ENCODE measurements around the gene CIZ1.

CIZ1 gene

GRCh38 chr9:128222026-128222425, 30.7 kb upstream of the CIZ1 start:
- Histone ChIP-seq H3K4me1 (ENCODE audit: control insufficient read depth, low read depth, low read length) (peaks cover 4% of the 10 kb centered on the region), H2BK15ac (replicated peaks; ENCODE audit: low read depth) (no peak overlapping the region), H2AK5ac (ENCODE audit: low read length) (no peak overlapping the region), H3K9ac (ENCODE audit: low read length) (no peak overlapping the region), H2BK5ac (ENCODE audit: low read length) (no peak overlapping the region), H3K27me3 (ENCODE audit: insufficient read depth, low read length, poor library complexity) (no peaks in the 10 kb centered on the region), H3K18ac (ENCODE audit: low read length) (no peak overlapping the region), H3K79me2 (ENCODE audit: control insufficient read depth, insufficient read depth, low read length) (no peaks in the 10 kb centered on the region), H3K79me1 (ENCODE audit: low read length) (no peaks in the 10 kb centered on the region), H3K4ac (ENCODE audit: low read depth, low read length) (no peak overlapping the region), H4K5ac (ENCODE audit: low read length) (no peak overlapping the region), H3K23ac (ENCODE audit: low read length) (no peak overlapping the region), H3K4me3 (ENCODE audit: low read length) (no peak overlapping the region), H4K8ac (ENCODE audit: low read depth, low read length) (no peak overlapping the region), H3K27ac (ENCODE audit: low read depth, low read length) (no peak overlapping the region), H2BK120ac (ENCODE audit: low read depth, low read length) (no peak overlapping the region), H3K56ac (ENCODE audit: low read length) (no peak overlapping the region), H3K4me2 (ENCODE audit: low read length) (no peak overlapping the region), H3K36me3 (ENCODE audit: control insufficient read depth, insufficient read depth, low read length) (no peaks in the 10 kb centered on the region)
- no peak for DNase-seq
- WGBS (ENCODE audit: extremely low coverage, insufficient coverage, low lambda C conversion rate), result no CpG with 5 or more reads among the region's 10 CpGs

GRCh38 chr9:128219831-128220230, 28.5 kb upstream of the CIZ1 start:
- H3K4me2 ChIP-seq (ENCODE audit: low read length), result no peak overlapping the region
- WGBS (ENCODE audit: extremely low coverage, insufficient coverage, low lambda C conversion rate), result no CpG with 5 or more reads among the region's 9 CpGs
- H3K27ac ChIP-seq (ENCODE audit: low read depth, low read length), result no peak overlapping the region
- H3K4me3 ChIP-seq (ENCODE audit: low read length), result no peak overlapping the region
- no peaks in the 10 kb centered on the region for H3K79me2 ChIP-seq (ENCODE audit: control insufficient read depth, insufficient read depth, low read length)
- H3K36me3 ChIP-seq (ENCODE audit: control insufficient read depth, insufficient read depth, low read length), result no peaks in the 10 kb centered on the region
- H3K23ac ChIP-seq (ENCODE audit: low read length), result no peak overlapping the region
- no peak overlapping the region for H2BK5ac ChIP-seq (ENCODE audit: low read length)
- H2AK5ac ChIP-seq (ENCODE audit: low read length), result no peak overlapping the region
- no peak overlapping the region for H2BK120ac ChIP-seq (ENCODE audit: low read depth, low read length)
- H3K27me3 ChIP-seq (ENCODE audit: insufficient read depth, low read length, poor library complexity), result no peaks in the 10 kb centered on the region
- no peak overlapping the region for H4K8ac ChIP-seq (ENCODE audit: low read depth, low read length)
- no peak overlapping the region for H3K18ac ChIP-seq (ENCODE audit: low read length)
- H3K79me1 ChIP-seq (ENCODE audit: low read length), result no peaks in the 10 kb centered on the region
- H3K4me1 ChIP-seq (ENCODE audit: control insufficient read depth, low read depth, low read length), result peaks cover 4% of the 10 kb centered on the region
- no peak overlapping the region for H2BK15ac ChIP-seq (replicated peaks; ENCODE audit: low read depth)
- DNase-seq, result no peak
- H3K9ac ChIP-seq (ENCODE audit: low read length), result no peak overlapping the region
- H3K4ac ChIP-seq (ENCODE audit: low read depth, low read length), result no peak overlapping the region
- H3K56ac ChIP-seq (ENCODE audit: low read length), result no peak overlapping the region
- H4K5ac ChIP-seq (ENCODE audit: low read length), result no peak overlapping the region

- H3K9ac ChIP-seq (ENCODE audit: low read length), result peak overlapping the region; percentile 74
- no CpG with 5 or more reads among the region's 47 CpGs for WGBS (ENCODE audit: extremely low coverage, insufficient coverage, low lambda C conversion rate)
- DNase-seq, result peak; percentile 99
Observed at GRCh38 chr9:128218518-128219389, 27.4 kb upstream of the CIZ1 start.

GRCh38 chr9:128218172-128218517, 26.8 kb upstream of the CIZ1 start:
- H4K8ac ChIP-seq (ENCODE audit: low read depth, low read length), result no peak overlapping the region
- H3K4me2 ChIP-seq (ENCODE audit: low read length), result peak overlapping the region; percentile 79
- H3K4ac ChIP-seq (ENCODE audit: low read depth, low read length), result no peak overlapping the region
- H2BK15ac ChIP-seq (replicated peaks; ENCODE audit: low read depth), result no peak overlapping the region
- H3K9ac ChIP-seq (ENCODE audit: low read length), result peak overlapping the region; percentile 74
- H2BK120ac ChIP-seq (ENCODE audit: low read depth, low read length), result no peak overlapping the region
- H3K27ac ChIP-seq (ENCODE audit: low read depth, low read length), result no peak overlapping the region
- peak overlapping the region; percentile 98 for H3K23ac ChIP-seq (ENCODE audit: low read length)
- H3K79me1 ChIP-seq (ENCODE audit: low read length), result no peaks in the 10 kb centered on the region
- peak overlapping the region; percentile 5 for H2AK5ac ChIP-seq (ENCODE audit: low read length)
- H2BK5ac ChIP-seq (ENCODE audit: low read length), result no peak overlapping the region
- no peak overlapping the region for H3K18ac ChIP-seq (ENCODE audit: low read length)
- H3K27me3 ChIP-seq (ENCODE audit: insufficient read depth, low read length, poor library complexity), result no peaks in the 10 kb centered on the region
- DNase-seq, result no peak
- no peaks in the 10 kb centered on the region for H3K79me2 ChIP-seq (ENCODE audit: control insufficient read depth, insufficient read depth, low read length)
- H3K4me1 ChIP-seq (ENCODE audit: control insufficient read depth, low read depth, low read length), result peaks cover 4% of the 10 kb centered on the region
- H3K4me3 ChIP-seq (ENCODE audit: low read length), result no peak overlapping the region
- H3K56ac ChIP-seq (ENCODE audit: low read length), result peak overlapping the region; percentile 86
- H3K36me3 ChIP-seq (ENCODE audit: control insufficient read depth, insufficient read depth, low read length), result no peaks in the 10 kb centered on the region
- H4K5ac ChIP-seq (ENCODE audit: low read length), result no peak overlapping the region
- no CpG with 5 or more reads among the region's 11 CpGs for whole genome bisulfite sequencing (ENCODE audit: extremely low coverage, insufficient coverage, low lambda C conversion rate)

More at GRCh38 chr9:128218518-128219389, 27.4 kb upstream of the CIZ1 start:
- Histone ChIP-seq H3K4me1 (ENCODE audit: control insufficient read depth, low read depth, low read length) (peaks cover 4% of the 10 kb centered on the region), H4K5ac (ENCODE audit: low read length) (no peak overlapping the region), H3K4ac (ENCODE audit: low read depth, low read length) (no peak overlapping the region), H2AK5ac (ENCODE audit: low read length) (peak overlapping the region; percentile 5), H3K18ac (ENCODE audit: low read length) (no peak overlapping the region), H3K23ac (ENCODE audit: low read length) (no peak overlapping the region), H3K4me3 (ENCODE audit: low read length) (peak overlapping the region; percentile 45), H4K8ac (ENCODE audit: low read depth, low read length) (no peak overlapping the region), H3K27ac (ENCODE audit: low read depth, low read length) (no peak overlapping the region), H2BK15ac (replicated peaks; ENCODE audit: low read depth) (no peak overlapping the region), H2BK5ac (ENCODE audit: low read length) (no peak overlapping the region), H3K56ac (ENCODE audit: low read length) (peak overlapping the region; percentile 86), H3K4me2 (ENCODE audit: low read length) (peak overlapping the region; percentile 79), H3K79me2 (ENCODE audit: control insufficient read depth, insufficient read depth, low read length) (no peaks in the 10 kb centered on the region), H3K79me1 (ENCODE audit: low read length) (no peaks in the 10 kb centered on the region), H3K27me3 (ENCODE audit: insufficient read depth, low read length, poor library complexity) (no peaks in the 10 kb centered on the region), H3K36me3 (ENCODE audit: control insufficient read depth, insufficient read depth, low read length) (no peaks in the 10 kb centered on the region), H2BK120ac (ENCODE audit: low read depth, low read length) (no peak overlapping the region)

- Histone ChIP-seq H3K4me2 (ENCODE audit: low read length) (no peak overlapping the region), H3K56ac (ENCODE audit: low read length) (no peak overlapping the region), H3K4me1 (ENCODE audit: control insufficient read depth, low read depth, low read length) (peaks cover 4% of the 10 kb centered on the region), H3K36me3 (ENCODE audit: control insufficient read depth, insufficient read depth, low read length) (no peaks in the 10 kb centered on the region), H3K27me3 (ENCODE audit: insufficient read depth, low read length, poor library complexity) (no peaks in the 10 kb centered on the region), H3K18ac (ENCODE audit: low read length) (no peak overlapping the region), H2BK5ac (ENCODE audit: low read length) (no peak overlapping the region), H4K5ac (ENCODE audit: low read length) (no peak overlapping the region), H3K4me3 (ENCODE audit: low read length) (no peak overlapping the region), H4K8ac (ENCODE audit: low read depth, low read length) (no peak overlapping the region), H3K79me2 (ENCODE audit: control insufficient read depth, insufficient read depth, low read length) (no peaks in the 10 kb centered on the region), H3K79me1 (ENCODE audit: low read length) (no peaks in the 10 kb centered on the region), H2BK15ac (replicated peaks; ENCODE audit: low read depth) (no peak overlapping the region), H3K27ac (ENCODE audit: low read depth, low read length) (no peak overlapping the region), H2BK120ac (ENCODE audit: low read depth, low read length) (no peak overlapping the region), H3K9ac (ENCODE audit: low read length) (no peak overlapping the region), H3K4ac (ENCODE audit: low read depth, low read length) (no peak overlapping the region), H3K23ac (ENCODE audit: low read length) (no peak overlapping the region), H2AK5ac (ENCODE audit: low read length) (no peak overlapping the region)
- WGBS (ENCODE audit: extremely low coverage, insufficient coverage, low lambda C conversion rate), result no CpG with 5 or more reads among the region's 16 CpGs
- DNase-seq, result no peak
Observed at GRCh38 chr9:128216781-128217553, 25.6 kb upstream of the CIZ1 start.
